IMR-90 (cell line): ENCODE data around the gene SLC24A3. TPM values are rescaled to one million over a fixed set of nuclear protein-coding genes. Genes with fewer than 3 reads are reported as not detected.
A peak's percentile ranks its signal among the peaks of the same experiment; 100 is the strongest.

Source experiments
- ATAC-seq: fragments of 200-7000 bp; cut with Tn5 transposase; 2 replicates; pipeline ENCODE4 v1.9.1; 2020; ENCODE audit warnings: low read depth, mild to moderate bottlenecking, moderate library complexity
- BruUV-seq: library from RNA; stranded (reverse); fragments of 400-500 nt; replicated peaks from 2 replicates; lab custom pipeline; 2021; lab: Mats Ljungman, UMichigan
- CTCF ChIA-PET: fragments of 300-600 bp; formaldehyde crosslinking; extraction: SDS; loops from one replicate; lab custom pipeline; 2021; ENCODE audit warnings: antibody characterized with exemption; lab: Yijun Ruan, JAX
- POLR2A ChIA-PET: fragments of 300-600 bp; sonication (Branson Sonifier 250); formaldehyde crosslinking; loops from one replicate; lab custom pipeline; 2022; ENCODE audit warnings: antibody characterized with exemption; ENCODE audit not compliant: unreplicated experiment; lab: Charles Lee
- DNase-seq: peaks from one replicate; pipeline ENCODE4 v3.0.0; 2013
- H2AFZ ChIP-seq: replicated peaks from 2 replicates; pipeline ENCODE3; 2013; ENCODE audit warnings: low read length, mild to moderate bottlenecking; ENCODE audit not compliant: poor library complexity
- H2AK5ac ChIP-seq: 2 replicates; pipeline ENCODE4 v1.6.1; 2013; ENCODE audit warnings: low read depth, low read length, inconsistent platforms
- H2AK9ac ChIP-seq: replicated peaks from 2 replicates; pipeline ENCODE3; 2013; ENCODE audit warnings: mild to moderate bottlenecking, low read depth, low read length, moderate library complexity; ENCODE audit not compliant: poor library complexity
- H2BK120ac ChIP-seq: 2 replicates; pipeline ENCODE4 v1.6.1; 2013; ENCODE audit warnings: low read depth, low read length, inconsistent platforms
- H2BK15ac ChIP-seq: 3 replicates; pipeline ENCODE4 v1.6.1; 2013; ENCODE audit warnings: low read depth, low read length, inconsistent platforms
- H2BK20ac ChIP-seq: 2 replicates; pipeline ENCODE4 v1.6.1; 2013; ENCODE audit warnings: low read depth, mild to moderate bottlenecking, inconsistent platforms, low read length, moderate library complexity
- H2BK5ac ChIP-seq: 2 replicates; pipeline ENCODE4 v1.6.1; 2013; ENCODE audit warnings: mild to moderate bottlenecking, low read depth, low read length, inconsistent platforms; ENCODE audit not compliant: poor library complexity, severe bottlenecking
- H3K14ac ChIP-seq: replicated peaks from 2 replicates; pipeline ENCODE4 v1.6.1; 2013; ENCODE audit warnings: low read depth, low read length, inconsistent platforms
- H3K18ac ChIP-seq: 2 replicates; pipeline ENCODE4 v1.6.1; 2013; ENCODE audit warnings: low read depth, low read length, control low read depth
- H3K23ac ChIP-seq: 2 replicates; pipeline ENCODE4 v1.6.1; 2013; ENCODE audit warnings: low read depth, low read length, inconsistent platforms
- H3K27ac ChIP-seq: 2 replicates; pipeline ENCODE4 v1.5.1; 2013; ENCODE audit warnings: mild to moderate bottlenecking, control low read depth, low read length; ENCODE audit not compliant: insufficient read depth
- H3K27me3 ChIP-seq: 2 replicates; pipeline ENCODE4 v1.6.1; 2013; ENCODE audit warnings: low read length; ENCODE audit not compliant: control insufficient read depth, insufficient read depth
- H3K36me3 ChIP-seq: 2 replicates; pipeline ENCODE4 v1.6.1; 2013; ENCODE audit warnings: low read length, mixed read lengths; ENCODE audit not compliant: control insufficient read depth, insufficient read depth
- H3K4ac ChIP-seq: 2 replicates; pipeline ENCODE4 v1.6.1; 2013; ENCODE audit warnings: low read depth, low read length, inconsistent platforms
- H3K4me1 ChIP-seq: 2 replicates; pipeline ENCODE4 v1.6.1; 2013; ENCODE audit warnings: low read length, mixed read lengths; ENCODE audit not compliant: control insufficient read depth, insufficient read depth
- H3K4me2 ChIP-seq: 2 replicates; pipeline ENCODE4 v1.6.1; 2013; ENCODE audit warnings: low read depth, mild to moderate bottlenecking, control low read depth, low read length, moderate library complexity
- H3K4me3 ChIP-seq: 2 replicates; pipeline ENCODE4 v1.5.1; 2013; ENCODE audit warnings: low read depth, mild to moderate bottlenecking, control low read depth, low read length, moderate library complexity; ENCODE audit not compliant: insufficient read depth
- H3K56ac ChIP-seq: 2 replicates; pipeline ENCODE4 v1.6.1; 2013; ENCODE audit warnings: low read length, inconsistent platforms; ENCODE audit not compliant: insufficient read depth; ENCODE audit errors: extremely low read depth
- H3K79me1 ChIP-seq, 2 experiments: 2 replicates each; pipeline ENCODE4 v1.6.1; 2013; ENCODE audit warnings: low read length in 2 of 2, inconsistent platforms in 1 of 2, low read depth in 1 of 2
- H3K9ac ChIP-seq: 2 replicates; pipeline ENCODE4 v1.6.1; 2013; ENCODE audit warnings: low read depth, low read length, control low read depth
- H3K9me1 ChIP-seq: 2 replicates; pipeline ENCODE4 v1.6.1; 2013; ENCODE audit warnings: low read length, inconsistent platforms; ENCODE audit not compliant: insufficient read depth
- H3K9me3 ChIP-seq: 2 replicates; pipeline ENCODE4 v1.6.1; 2013; ENCODE audit warnings: low read length; ENCODE audit not compliant: control insufficient read depth, insufficient read depth
- H4K20me1 ChIP-seq: 2 replicates; pipeline ENCODE4 v1.6.1; 2013; ENCODE audit warnings: low read length, inconsistent platforms; ENCODE audit not compliant: insufficient read depth
- H4K5ac ChIP-seq: 2 replicates; pipeline ENCODE4 v1.6.1; 2013; ENCODE audit warnings: mild to moderate bottlenecking, low read depth, low read length, control low read depth
- H4K8ac ChIP-seq, 2 experiments: 2 replicates each; pipeline ENCODE4 v1.6.1; 2013; ENCODE audit warnings: low read depth in 2 of 2, low read length in 2 of 2, control low read depth in 1 of 2, inconsistent platforms in 1 of 2
- H4K91ac ChIP-seq: 2 replicates; pipeline ENCODE4 v1.6.1; 2013; ENCODE audit warnings: low read depth, low read length, inconsistent platforms; ENCODE audit not compliant: insufficient read depth
- CEBPB ChIP-seq: IDR thresholded peaks from 2 replicates; pipeline ENCODE4 v1.6.1; 2012; ENCODE audit warnings: low read depth, low read length, improper control_type of control experiment
- MXI1 ChIP-seq: IDR thresholded peaks from 2 replicates; pipeline ENCODE4 v1.6.1; 2012; ENCODE audit warnings: low read depth, mild to moderate bottlenecking, low read length, moderate library complexity, borderline replicate concordance
- WGBS, 2 experiments: methylation state at CpG; one replicate each; pipeline versions ENCODE4 v1.1.5 to v1.1.7; 2013; ENCODE audit warnings: missing lambda C conversion rate in 2 of 2; ENCODE audit not compliant: insufficient read length in 1 of 2; ENCODE audit errors: extremely low coverage in 2 of 2; 5-methylcytosine and 5-hydroxymethylcytosine counted together
- dilution Hi-C: fragments of 300-500 bp; cut with HindIII; formaldehyde crosslinking; loops from one replicate; pipeline ENCODE4 v1.14.3; 2018; ENCODE audit warnings: low sequenced_read_pairs; ENCODE audit not compliant: unreplicated experiment
- in situ Hi-C: fragments of 300-500 bp; cut with MboI; formaldehyde crosslinking; loops from 3 replicates; pipeline ENCODE4 v1.14.3; 2019; ENCODE audit warnings: low sequenced_read_pairs, inconsistent platforms, mixed read lengths
- intact Hi-C: fragments of 100-400 bp; cut with micrococcal nuclease; formaldehyde crosslinking; loops from 2 replicates; pipeline ENCODE4 v1.10.0; 2022
- polyA plus RNA-seq, 3 experiments: library from polyadenylated mRNA; depleted of rRNA; stranded (reverse); fragments of >200 nt; gene quantifications; 2 replicates each; pipeline ENCODE4 v1.2.3, GENCODE V29; 2012; ENCODE audit warnings: low replicate concordance in 1 of 3
- total RNA-seq: library from RNA; depleted of rRNA; stranded (reverse); fragments of >200 nt; gene quantifications from 2 replicates; pipeline ENCODE4 v1.2.3, GENCODE V29; 2012

SLC24A3 gene
- total and polyA plus RNA-seq, 2 of the 4 experiments (the other 2 are of a cell fraction) = not detected

- BruUV-seq = no TSS peak
- no peak overlapping the region for H2AK5ac ChIP-seq
- in situ Hi-C loops = no loop called here
These were observed 275.0 kb downstream of the SLC24A3 start for GRCh38 chr20:19487420-19487819.

More at GRCh38 chr20:19487420-19487819, 275.0 kb downstream of the SLC24A3 start:
- dilution Hi-C loops (no loop called here), intact Hi-C loops (no loop called here)
- no peak overlapping the region for H2BK120ac ChIP-seq
- no peaks in the 10 kb centered on the region for H3K4me1 ChIP-seq
- no peaks in the 10 kb centered on the region for H3K9me3 ChIP-seq
- no peaks in the 10 kb centered on the region for H3K36me3 ChIP-seq
- H3K9ac ChIP-seq = no peak overlapping the region
- H3K14ac ChIP-seq = no peak overlapping the region
- no peak overlapping the region for H3K56ac ChIP-seq
- H3K9me1 ChIP-seq = no peaks in the 10 kb centered on the region
- no peak overlapping the region for H4K8ac ChIP-seq
- no CpG with 5 or more reads among the region's 1 CpG for WGBS, 2 experiments
- no peak overlapping the region for H3K4me3 ChIP-seq
- no peak for TF ChIP-seq MXI1
- peak; percentile 76 for TF ChIP-seq CEBPB
- H4K5ac ChIP-seq = no peak overlapping the region
- H3K18ac ChIP-seq = no peak overlapping the region
- no peaks in the 10 kb centered on the region for H4K20me1 ChIP-seq
- H2AFZ ChIP-seq = no peak overlapping the region
- no peak for ATAC-seq
- no peak overlapping the region for H2AK9ac ChIP-seq
- H2BK20ac ChIP-seq = no peak overlapping the region
- H2BK15ac ChIP-seq = no peak overlapping the region
- no peak overlapping the region for H4K91ac ChIP-seq
- H3K79me1 ChIP-seq = no peaks in the 10 kb centered on the region
- no peak for DNase-seq
- no peak overlapping the region for H3K4ac ChIP-seq
- no peak overlapping the region for H3K4me2 ChIP-seq
- ChIA-PET CTCF (no interaction called here), POLR2A (no interaction called here)
- H2BK5ac ChIP-seq = no peak overlapping the region
- no peak overlapping the region for H3K23ac ChIP-seq
- H3K27me3 ChIP-seq = no peaks in the 10 kb centered on the region; the same call in 1 of the 2 replicates
- H3K27ac ChIP-seq = no peak overlapping the region
